H9 (cell line): Measurements from ENCODE around the gene ATG2A. TPM values are rescaled to one million over a fixed set of nuclear protein-coding genes. Genes with fewer than 3 reads are reported as not detected.

Source experiments
- DNase-seq: peaks from one replicate; pipeline ENCODE4 v3.0.0-alpha.2; 2017
- H2AFZ ChIP-seq: one replicate; pipeline ENCODE4 v1.6.1; 2013; ENCODE audit warnings: mild to moderate bottlenecking, low read length, control low read depth, moderate library complexity
- H2AK5ac ChIP-seq: 2 replicates; pipeline ENCODE4 v1.6.1; 2013; ENCODE audit warnings: low read length, control low read depth, mixed read lengths; ENCODE audit not compliant: insufficient read length
- H2BK120ac ChIP-seq: one replicate; pipeline ENCODE4 v1.6.1; 2013; ENCODE audit warnings: low read depth, mild to moderate bottlenecking, low read length, control low read depth, inconsistent platforms; ENCODE audit not compliant: poor library complexity, severe bottlenecking
- H2BK12ac ChIP-seq: 2 replicates; pipeline ENCODE4 v1.6.1; 2013; ENCODE audit warnings: low read length, control low read depth, mixed read lengths, low read depth; ENCODE audit not compliant: insufficient read length
- H2BK15ac ChIP-seq: 2 replicates; pipeline ENCODE4 v1.6.1; 2013; ENCODE audit warnings: low read depth, low read length, control low read depth
- H2BK20ac ChIP-seq: one replicate; pipeline ENCODE4 v1.6.1; 2013; ENCODE audit warnings: low read depth, mild to moderate bottlenecking, low read length, control low read depth, inconsistent platforms; ENCODE audit not compliant: poor library complexity, severe bottlenecking
- H2BK5ac ChIP-seq: 2 replicates; pipeline ENCODE4 v1.6.1; 2013; ENCODE audit warnings: low read length, control low read depth, mixed read lengths; ENCODE audit not compliant: insufficient read length
- H3K14ac ChIP-seq: 2 replicates; pipeline ENCODE4 v1.6.1; 2013; ENCODE audit warnings: low read length, control low read depth; ENCODE audit not compliant: insufficient read depth
- H3K18ac ChIP-seq: 2 replicates; pipeline ENCODE4 v1.6.1; 2013; ENCODE audit warnings: low read depth, mild to moderate bottlenecking, mixed read lengths, low read length, control low read depth; ENCODE audit not compliant: insufficient read length
- H3K23ac ChIP-seq: 2 replicates; pipeline ENCODE4 v1.6.1; 2013; ENCODE audit warnings: low read length, control low read depth, mixed read lengths, low read depth; ENCODE audit not compliant: insufficient read length
- H3K23me2 ChIP-seq: 2 replicates; pipeline ENCODE4 v1.6.1; 2013; ENCODE audit warnings: low read depth, mild to moderate bottlenecking, mixed read lengths, low read length, control low read depth; ENCODE audit not compliant: insufficient read length, poor library complexity, severe bottlenecking
- H3K27ac ChIP-seq: 2 replicates; pipeline ENCODE4 v1.5.1; 2013; ENCODE audit warnings: low read length, control low read depth, mixed read lengths, low read depth; ENCODE audit not compliant: insufficient read length
- H3K27me3 ChIP-seq: 2 replicates; pipeline ENCODE4 v1.6.1; 2013; ENCODE audit warnings: low read length, control low read depth, inconsistent platforms; ENCODE audit not compliant: insufficient read depth
- H3K4ac ChIP-seq: 2 replicates; pipeline ENCODE4 v1.6.1; 2013; ENCODE audit warnings: low read depth, mild to moderate bottlenecking, control low read depth, inconsistent platforms, low read length, moderate library complexity
- H3K4me1 ChIP-seq: 2 replicates; pipeline ENCODE4 v1.6.1; 2013; ENCODE audit warnings: low read length, control low read depth, inconsistent platforms; ENCODE audit not compliant: insufficient read depth
- H3K4me2 ChIP-seq: 2 replicates; pipeline ENCODE4 v1.6.1; 2013; ENCODE audit warnings: low read length, control low read depth, mixed read lengths; ENCODE audit not compliant: insufficient read length, insufficient read depth
- H3K56ac ChIP-seq: 2 replicates; pipeline ENCODE4 v1.6.1; 2013; ENCODE audit warnings: low read depth, mild to moderate bottlenecking, mixed read lengths, low read length, control low read depth; ENCODE audit not compliant: insufficient read length
- H3K79me1 ChIP-seq: 2 replicates; pipeline ENCODE4 v1.6.1; 2013; ENCODE audit warnings: low read depth, mild to moderate bottlenecking, moderate library complexity, low read length, control low read depth, inconsistent platforms; ENCODE audit not compliant: insufficient read depth, poor library complexity, severe bottlenecking
- H3K79me2 ChIP-seq: 2 replicates; pipeline ENCODE4 v1.6.1; 2013; ENCODE audit warnings: low read length, control low read depth, inconsistent platforms; ENCODE audit not compliant: insufficient read depth
- H3K9ac ChIP-seq: 2 replicates; pipeline ENCODE4 v1.6.1; 2013; ENCODE audit warnings: low read length, control low read depth, mixed read lengths; ENCODE audit not compliant: insufficient read length; ENCODE audit errors: extremely low read depth
- H3K9me3 ChIP-seq: one replicate; pipeline ENCODE4 v1.6.1; 2013; ENCODE audit warnings: low read depth, low read length, inconsistent platforms; ENCODE audit not compliant: control insufficient read depth
- H3T11ph ChIP-seq: one replicate; pipeline ENCODE4 v1.6.1; 2013; ENCODE audit warnings: mild to moderate bottlenecking, low read length, control low read depth, inconsistent platforms
- H4K20me1 ChIP-seq: one replicate; pipeline ENCODE4 v1.6.1; 2013; ENCODE audit not compliant: control insufficient read depth, insufficient read length, insufficient read depth
- H4K5ac ChIP-seq: 2 replicates; pipeline ENCODE4 v1.6.1; 2013; ENCODE audit warnings: low read depth, mild to moderate bottlenecking, mixed read lengths, low read length, control low read depth; ENCODE audit not compliant: insufficient read length
- H4K8ac ChIP-seq: replicated peaks from 2 replicates; pipeline ENCODE4 v1.6.1; 2013; ENCODE audit warnings: low read length, control low read depth, mixed read lengths, low read depth; ENCODE audit not compliant: insufficient read length
- H4K91ac ChIP-seq: 2 replicates; pipeline ENCODE4 v1.6.1; 2013; ENCODE audit warnings: low read depth, mild to moderate bottlenecking, moderate library complexity, mixed read lengths, low read length, control low read depth; ENCODE audit not compliant: insufficient read length
- H3K27ac Mint-ChIP-seq, 3 experiments: 2 replicates in 2 of 3; 3 replicates in 1 of 3; pipeline ENCODE4 v1.8.0; 2020 to 2021; ENCODE audit warnings: mixed read lengths in 3 of 3, mild to moderate bottlenecking in 1 of 3, moderate library complexity in 1 of 3
- H3K27me3 Mint-ChIP-seq: 2 replicates; pipeline ENCODE4 v1.8.0; 2021; ENCODE audit warnings: low read depth, mild to moderate bottlenecking, moderate library complexity, mixed read lengths
- H3K36me3 Mint-ChIP-seq, 3 experiments: 2 replicates in 2 of 3; 3 replicates in 1 of 3; pipeline ENCODE4 v1.8.0; 2020 to 2021; ENCODE audit warnings: low read depth in 3 of 3, mixed read lengths in 3 of 3; ENCODE audit not compliant: insufficient read depth in 1 of 3
- H3K4me1 Mint-ChIP-seq, 2 experiments: 2 replicates each; pipeline ENCODE4 v1.8.0; 2020; ENCODE audit warnings: mixed read lengths in 2 of 2
- H3K4me3 Mint-ChIP-seq, 2 experiments: 2 replicates in 1 of 2; 3 replicates in 1 of 2; pipeline ENCODE4 v1.8.0; 2020 to 2021; ENCODE audit warnings: mild to moderate bottlenecking in 2 of 2, mixed read lengths in 2 of 2, moderate library complexity in 1 of 2
- H3K9me3 Mint-ChIP-seq, 2 experiments: 2 replicates in 1 of 2; 3 replicates in 1 of 2; pipeline ENCODE4 v1.8.0; 2020; ENCODE audit warnings: mild to moderate bottlenecking in 2 of 2, mixed read lengths in 2 of 2, moderate library complexity in 1 of 2
- WGBS: extraction: QIAGEN DNeasy Blood & Tissue Kit; methylation state at CpG from one replicate; pipeline ENCODE4 v1.1.7; 2013; ENCODE audit warnings: missing lambda C conversion rate, low lambda C conversion rate, mixed read lengths; ENCODE audit not compliant: insufficient read length; ENCODE audit errors: extremely low coverage; 5-methylcytosine and 5-hydroxymethylcytosine counted together
- total RNA-seq: library from RNA; stranded (reverse); gene quantifications from 2 replicates; pipeline ENCODE4 v1.2.1, GENCODE V29; 2021
- TF ChIP-seq, protein P1 (sequence below): fragments of 200-600 bp; sonication (generic); conservative IDR thresholded peaks from 3 replicates; pipeline ENCODE4 v1.8.0; 2021; ENCODE audit warnings: antibody characterized with exemption, mild to moderate bottlenecking

The ATG2A gene
- total RNA-seq, 1 experiment from 2014 or later: 21.3 TPM

DNA sequence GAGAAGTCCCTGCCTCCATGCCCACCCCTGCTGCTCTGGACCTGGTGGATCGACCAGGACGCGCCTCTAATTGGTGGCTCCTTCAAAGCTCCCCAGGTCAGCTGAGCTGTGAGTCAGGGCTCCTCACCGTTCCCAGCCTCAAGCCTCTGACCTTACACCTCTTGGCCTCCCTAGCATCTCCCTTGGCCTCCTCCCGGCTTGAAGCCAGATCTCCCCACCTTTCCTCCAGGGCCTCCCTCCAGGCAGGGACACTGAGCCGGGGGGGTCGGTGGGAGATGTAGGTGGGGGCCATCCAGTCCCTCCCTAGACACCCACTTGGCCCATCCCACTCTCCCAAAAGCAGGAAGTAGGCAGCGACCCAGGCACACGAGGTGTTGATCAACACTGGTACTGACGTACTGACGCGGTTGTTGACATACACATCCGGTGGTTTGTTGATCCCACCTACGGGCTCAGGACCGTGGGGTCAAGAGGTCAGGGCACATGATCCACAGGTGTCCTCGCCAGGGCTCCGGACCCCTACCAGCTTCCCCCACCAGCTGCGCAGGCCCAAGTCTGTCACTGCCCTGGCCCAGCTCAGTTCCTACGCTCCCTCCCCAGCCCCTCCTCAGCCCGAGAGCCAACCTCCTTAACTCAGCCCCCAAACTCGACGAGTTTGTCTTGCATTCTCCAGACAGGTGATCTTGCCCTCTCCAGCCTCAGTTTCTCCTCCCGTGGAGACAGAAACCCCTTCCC, 802 bp downstream of the ATG2A start:
- no peak overlapping the region for H2AFZ ChIP-seq
- H2BK5ac ChIP-seq: no peak overlapping the region
- peak overlapping the region; percentile 99 for H3K9ac ChIP-seq
- H4K5ac ChIP-seq: no peak overlapping the region
- Mint-ChIP-seq H3K4me1 (peaks cover 18 to 22% of the 10 kb centered on the region in 2 experiments), H3K27me3 (no peaks in the 10 kb centered on the region), H3K4me3 (peak overlapping the region; percentile 84 to 90), H3K27ac (peak overlapping the region; percentile 74 to 94 (median 92); a peak in 5 of 7 replicates), H3K36me3 (peaks cover 4 to 21% (median 13%) of the 10 kb centered on the region in 3 experiments; a peak in 6 of 7 replicates), H3K9me3 (no peaks in the 10 kb centered on the region)
- no peak overlapping the region for H2BK20ac ChIP-seq
- TF ChIP-seq, protein P1, sequence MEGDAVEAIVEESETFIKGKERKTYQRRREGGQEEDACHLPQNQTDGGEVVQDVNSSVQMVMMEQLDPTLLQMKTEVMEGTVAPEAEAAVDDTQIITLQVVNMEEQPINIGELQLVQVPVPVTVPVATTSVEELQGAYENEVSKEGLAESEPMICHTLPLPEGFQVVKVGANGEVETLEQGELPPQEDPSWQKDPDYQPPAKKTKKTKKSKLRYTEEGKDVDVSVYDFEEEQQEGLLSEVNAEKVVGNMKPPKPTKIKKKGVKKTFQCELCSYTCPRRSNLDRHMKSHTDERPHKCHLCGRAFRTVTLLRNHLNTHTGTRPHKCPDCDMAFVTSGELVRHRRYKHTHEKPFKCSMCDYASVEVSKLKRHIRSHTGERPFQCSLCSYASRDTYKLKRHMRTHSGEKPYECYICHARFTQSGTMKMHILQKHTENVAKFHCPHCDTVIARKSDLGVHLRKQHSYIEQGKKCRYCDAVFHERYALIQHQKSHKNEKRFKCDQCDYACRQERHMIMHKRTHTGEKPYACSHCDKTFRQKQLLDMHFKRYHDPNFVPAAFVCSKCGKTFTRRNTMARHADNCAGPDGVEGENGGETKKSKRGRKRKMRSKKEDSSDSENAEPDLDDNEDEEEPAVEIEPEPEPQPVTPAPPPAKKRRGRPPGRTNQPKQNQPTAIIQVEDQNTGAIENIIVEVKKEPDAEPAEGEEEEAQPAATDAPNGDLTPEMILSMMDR: no peak
- no peak overlapping the region for H2BK15ac ChIP-seq
- no peak overlapping the region for H3K23ac ChIP-seq
- no peak overlapping the region for H3T11ph ChIP-seq
- peak overlapping the region; percentile 83 for H3K14ac ChIP-seq
- no peak overlapping the region for H4K91ac ChIP-seq
- no peaks in the 10 kb centered on the region for H3K79me2 ChIP-seq
- H3K79me1 ChIP-seq: no peaks in the 10 kb centered on the region
- no peak overlapping the region for H3K27ac ChIP-seq
- H3K27me3 ChIP-seq: no peaks in the 10 kb centered on the region
- no peak overlapping the region for H3K56ac ChIP-seq
- H3K18ac ChIP-seq: no peak overlapping the region
- H3K4ac ChIP-seq: no peak overlapping the region
- no CpG with 5 or more reads among the region's 23 CpGs for WGBS
- no peak overlapping the region for H4K8ac ChIP-seq
- peaks cover 10% of the 10 kb centered on the region for H3K23me2 ChIP-seq
- H3K4me1 ChIP-seq: no peaks in the 10 kb centered on the region
- DNase-seq: peak; percentile 47
- peak overlapping the region; percentile 98 for H3K4me2 ChIP-seq
- H2BK120ac ChIP-seq: no peak overlapping the region
- no peak overlapping the region for H2BK12ac ChIP-seq
- no peaks in the 10 kb centered on the region for H3K9me3 ChIP-seq
- no peaks in the 10 kb centered on the region for H4K20me1 ChIP-seq
- H2AK5ac ChIP-seq: no peak overlapping the region
